Body of pancreas (tissue), 4 donors: Measurements from ENCODE around the gene NHLRC2.

Source experiments
- POLR2A ChIP-seq, 3 donors: fragments of 450-650 bp; IDR thresholded peaks; one replicate each; pipeline ENCODE4 v1.6.1; 2016; ENCODE audit warnings: antibody characterized with exemption in 3 of 3, mild to moderate bottlenecking in 2 of 3
- TF ChIP-seq, protein P1 (sequence below), 7 experiments: fragments of 450-650 bp in 4 of 7; fragments of 200-600 bp in 3 of 7; sonication (generic) in 3 of 7; IDR thresholded peaks; one replicate each; pipeline ENCODE4 v1.5.1; 2016 to 2019; ENCODE audit warnings: antibody characterized with exemption in 7 of 7

DNA sequence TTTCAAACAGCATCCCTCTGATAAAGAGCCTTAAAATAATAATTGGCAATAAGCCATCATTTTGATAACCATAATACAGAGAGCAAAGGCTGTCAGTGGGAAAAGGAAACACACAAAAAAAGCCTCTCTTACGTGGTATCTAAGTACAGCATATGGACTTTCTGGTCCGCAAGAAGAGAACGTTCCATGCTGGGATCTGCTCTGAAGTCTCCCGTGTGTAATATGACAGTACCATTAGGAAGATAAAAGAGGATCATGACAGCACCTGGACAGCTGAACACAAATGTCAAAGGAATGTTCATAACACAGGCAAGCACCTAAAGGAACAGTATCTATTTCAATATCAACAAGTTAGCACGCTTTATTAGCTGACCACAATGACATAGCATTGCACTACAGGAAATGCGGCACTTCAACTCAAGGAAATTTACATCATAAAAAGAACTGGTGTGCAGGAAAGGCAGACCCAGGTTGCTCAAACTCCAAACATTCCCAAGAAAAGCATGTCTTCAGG lies 10.4 kb upstream of the NHLRC2 start:
- TF ChIP-seq, protein P1, sequence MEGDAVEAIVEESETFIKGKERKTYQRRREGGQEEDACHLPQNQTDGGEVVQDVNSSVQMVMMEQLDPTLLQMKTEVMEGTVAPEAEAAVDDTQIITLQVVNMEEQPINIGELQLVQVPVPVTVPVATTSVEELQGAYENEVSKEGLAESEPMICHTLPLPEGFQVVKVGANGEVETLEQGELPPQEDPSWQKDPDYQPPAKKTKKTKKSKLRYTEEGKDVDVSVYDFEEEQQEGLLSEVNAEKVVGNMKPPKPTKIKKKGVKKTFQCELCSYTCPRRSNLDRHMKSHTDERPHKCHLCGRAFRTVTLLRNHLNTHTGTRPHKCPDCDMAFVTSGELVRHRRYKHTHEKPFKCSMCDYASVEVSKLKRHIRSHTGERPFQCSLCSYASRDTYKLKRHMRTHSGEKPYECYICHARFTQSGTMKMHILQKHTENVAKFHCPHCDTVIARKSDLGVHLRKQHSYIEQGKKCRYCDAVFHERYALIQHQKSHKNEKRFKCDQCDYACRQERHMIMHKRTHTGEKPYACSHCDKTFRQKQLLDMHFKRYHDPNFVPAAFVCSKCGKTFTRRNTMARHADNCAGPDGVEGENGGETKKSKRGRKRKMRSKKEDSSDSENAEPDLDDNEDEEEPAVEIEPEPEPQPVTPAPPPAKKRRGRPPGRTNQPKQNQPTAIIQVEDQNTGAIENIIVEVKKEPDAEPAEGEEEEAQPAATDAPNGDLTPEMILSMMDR (IDR thresholded peaks at IDR 0.05): no peak
- no peak for TF ChIP-seq POLR2A (IDR thresholded peaks at IDR 0.05)
